GM21576 (cell line): Measurements from ENCODE around the gene CTNNA1.

Experiments
- ATAC-seq: cut with Tn5 transposase; IDR thresholded peaks from one replicate; pipeline ENCODE4 v1.9.1; 2021; ENCODE audit warnings: mild to moderate bottlenecking, moderate library complexity; ENCODE audit not compliant: unreplicated experiment

Gene CTNNA1

DNA sequence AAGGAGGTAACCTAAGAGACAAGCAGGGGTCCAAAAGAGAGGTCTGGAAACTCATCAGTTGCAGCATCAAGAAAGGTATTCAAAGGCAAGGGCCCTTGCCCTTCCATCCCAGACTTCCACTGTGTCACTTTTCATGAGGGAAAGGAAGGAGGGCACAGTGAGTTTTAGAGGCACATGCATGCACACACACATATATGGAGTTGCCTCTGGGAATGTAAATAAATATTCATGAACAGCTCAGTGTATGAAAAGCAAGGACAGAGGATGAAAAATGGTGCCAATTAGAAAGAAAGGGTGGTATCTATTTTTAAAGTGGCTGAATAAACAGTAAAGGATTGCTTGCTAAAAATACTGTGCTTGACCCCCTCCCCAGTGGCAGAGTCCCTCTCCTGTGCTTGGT, 227.2 kb downstream of the CTNNA1 start:
- ATAC-seq, result no peak

DNA sequence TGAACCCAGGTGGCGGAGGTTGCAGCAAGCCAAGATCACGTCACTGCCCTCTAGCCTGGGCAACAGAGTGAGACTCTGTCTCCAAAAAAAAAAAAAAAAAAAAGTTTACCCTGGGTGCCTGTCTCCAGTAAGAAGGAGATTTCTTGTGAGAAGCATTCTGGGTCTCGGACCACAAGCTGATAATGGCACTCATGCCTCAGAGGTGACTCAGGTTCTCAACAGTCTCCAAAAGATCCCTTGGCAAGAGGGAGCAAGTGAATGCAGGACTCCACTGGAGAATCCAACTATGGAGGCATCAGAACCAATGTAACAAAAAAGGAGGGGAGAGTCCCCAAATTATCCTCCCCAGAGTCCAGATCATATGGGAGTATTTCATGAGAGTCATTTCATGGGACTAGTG, 227.9 kb downstream of the CTNNA1 start:
- no peak for ATAC-seq

GRCh38 chr5:138981586-138981985, 228.4 kb downstream of the CTNNA1 start:
- no peak for ATAC-seq

DNA sequence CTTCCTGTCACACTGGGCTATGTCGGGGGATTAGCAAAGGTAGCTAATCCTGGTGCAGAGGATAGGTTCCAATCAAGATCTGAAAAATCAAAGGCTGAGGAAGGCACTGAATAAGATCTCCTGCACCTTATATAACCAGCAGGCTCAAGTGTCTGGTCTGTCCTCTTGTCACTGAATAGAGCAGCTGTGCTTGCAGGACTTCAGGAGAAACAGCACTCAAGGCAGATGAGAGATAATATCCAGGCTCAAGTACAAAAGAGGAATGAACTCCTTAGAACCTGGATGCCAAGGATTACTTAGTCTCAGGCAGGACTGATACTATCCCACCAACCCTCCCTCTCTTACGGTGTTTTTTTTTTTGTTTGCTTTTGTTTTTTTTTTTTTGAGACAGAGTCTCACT, 230.8 kb downstream of the CTNNA1 start:
- no peak for ATAC-seq
